GM08714 (cell line): ENCODE data around the gene PCED1A.
"Not testable (repeated sequence)": the region's sequence is repeated elsewhere in the genome, so short reads cannot be mapped to it uniquely, and the experiment has no call there.

Source experiments
- H3K4me3 ChIP-seq: fragments of 200-500 bp; sonication (Bioruptor generic); 2 replicates; pipeline ENCODE4 v1.5.1; 2014; ENCODE audit warnings: mild to moderate bottlenecking, low read length, inconsistent platforms
- ZNF274 ChIP-seq: IDR thresholded peaks from 2 replicates; pipeline ENCODE4 v1.6.1; 2012; ENCODE audit warnings: mild to moderate bottlenecking, low read depth, low read length

Gene PCED1A

GRCh38 chr20:2820896-2821869, 19.3 kb downstream of the PCED1A start:
- no peak for TF ChIP-seq ZNF274
- no peak overlapping the region for H3K4me3 ChIP-seq

DNA sequence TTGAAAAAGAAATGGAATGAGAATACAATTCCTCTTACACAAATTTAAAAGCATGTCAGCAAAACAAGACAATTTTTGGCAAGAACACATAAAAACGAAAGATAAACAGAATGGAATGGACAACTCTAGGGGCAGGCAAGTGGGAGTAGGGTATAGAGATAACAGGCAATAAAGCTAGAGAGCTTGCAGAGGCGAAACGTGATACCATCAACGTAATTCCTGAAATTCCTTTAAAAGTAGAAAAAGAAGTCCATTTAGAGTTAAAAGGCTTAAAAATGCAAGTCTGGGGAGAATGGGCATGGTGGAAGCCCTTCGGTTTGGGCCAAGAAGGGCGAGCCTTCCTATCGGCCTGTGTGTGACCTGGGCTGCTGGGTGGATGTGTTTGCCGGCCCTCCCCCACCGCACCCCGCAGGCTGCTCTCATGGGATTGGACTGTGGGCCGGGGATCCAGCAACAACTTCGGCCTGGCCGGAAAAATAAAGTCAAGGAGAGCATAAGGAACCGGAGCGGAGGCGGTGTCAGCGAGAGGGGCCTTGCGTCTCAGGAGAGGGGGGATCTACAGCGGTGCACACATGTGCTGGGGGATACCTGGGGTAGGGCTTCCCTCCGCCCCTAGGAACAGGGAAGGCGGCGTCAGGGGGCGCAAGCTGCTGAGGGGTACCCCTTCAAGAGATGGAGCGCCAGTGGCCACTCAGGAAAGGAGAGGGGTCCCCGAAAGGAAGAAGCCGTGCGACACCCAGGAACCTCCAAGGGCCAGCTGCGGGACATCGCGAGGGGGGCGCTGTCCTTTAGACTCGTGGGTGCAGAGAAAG, 20.2 kb downstream of the PCED1A start:
- no peak for TF ChIP-seq ZNF274
- no peak overlapping the region for H3K4me3 ChIP-seq

GRCh38 chr20:2817891-2818595, 22.4 kb downstream of the PCED1A start:
- no peak for TF ChIP-seq ZNF274

DNA sequence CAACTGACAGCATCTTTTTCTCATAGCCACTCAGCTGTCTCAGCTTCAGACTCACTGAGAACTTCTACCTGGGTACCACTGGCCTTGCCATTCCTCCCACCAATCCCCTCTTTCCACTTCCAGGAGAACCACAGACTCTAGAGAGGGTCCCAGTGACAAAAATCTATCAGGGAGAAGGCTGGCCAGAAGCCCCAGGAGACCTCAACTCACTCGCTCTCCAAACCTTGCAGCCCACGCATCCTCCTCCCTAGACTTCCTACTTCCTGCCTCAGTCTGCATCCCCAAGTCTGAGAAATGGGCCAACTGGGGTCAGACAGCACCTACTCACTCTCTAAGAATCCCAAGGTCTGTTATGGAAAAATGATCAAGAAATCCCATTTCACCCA, 23.1 kb downstream of the PCED1A start:
- no peak overlapping the region for H3K4me3 ChIP-seq
- no peak for TF ChIP-seq ZNF274

More at GRCh38 chr20:2817891-2818595, 22.4 kb downstream of the PCED1A start:
- H3K4me3 ChIP-seq: no peak overlapping the region

DNA sequence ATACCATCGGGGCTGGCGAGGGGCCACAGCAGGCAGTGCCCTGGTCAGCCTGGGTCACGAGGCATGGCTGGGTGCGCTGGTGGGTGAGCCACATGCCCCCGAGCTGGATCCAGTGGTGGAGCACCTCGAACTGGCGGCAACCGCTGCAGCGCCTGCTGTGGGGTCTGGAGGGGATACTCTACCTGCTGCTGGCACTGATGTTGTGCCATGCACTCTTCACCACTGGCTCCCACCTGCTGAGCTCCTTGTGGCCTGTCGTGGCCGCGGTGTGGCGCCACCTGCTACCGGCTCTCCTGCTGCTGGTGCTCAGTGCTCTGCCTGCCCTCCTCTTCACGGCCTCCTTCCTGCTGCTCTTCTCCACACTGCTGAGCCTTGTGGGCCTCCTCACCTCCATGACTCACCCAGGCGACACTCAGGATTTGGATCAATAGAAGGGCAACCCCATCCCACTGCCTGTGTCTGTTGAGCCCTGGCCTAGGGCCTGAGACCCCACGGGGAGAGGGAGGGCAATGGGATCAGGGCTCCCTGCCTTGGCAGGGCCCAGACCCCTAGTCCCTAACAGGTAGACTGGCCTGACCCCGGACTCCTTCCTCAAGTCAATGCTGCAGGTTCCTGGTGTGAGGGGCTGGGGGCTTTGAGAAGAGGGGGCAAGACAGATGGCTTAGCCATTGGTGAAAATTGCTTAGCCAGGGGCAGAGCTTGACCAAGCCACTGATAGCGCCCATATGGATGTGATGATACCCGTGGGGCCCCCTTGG, 23.7 kb downstream of the PCED1A start:
- no peak overlapping the region for H3K4me3 ChIP-seq
- no peak for TF ChIP-seq ZNF274

GRCh38 chr20:2816030-2816582, 24.3 kb downstream of the PCED1A start, which contains the start of gene TMEM239:
TSS of gene TMEM239 (plus strand) at chr20:2816364. CDS start at chr20:2816555, 191 bp downstream.
- no peak for TF ChIP-seq ZNF274

DNA sequence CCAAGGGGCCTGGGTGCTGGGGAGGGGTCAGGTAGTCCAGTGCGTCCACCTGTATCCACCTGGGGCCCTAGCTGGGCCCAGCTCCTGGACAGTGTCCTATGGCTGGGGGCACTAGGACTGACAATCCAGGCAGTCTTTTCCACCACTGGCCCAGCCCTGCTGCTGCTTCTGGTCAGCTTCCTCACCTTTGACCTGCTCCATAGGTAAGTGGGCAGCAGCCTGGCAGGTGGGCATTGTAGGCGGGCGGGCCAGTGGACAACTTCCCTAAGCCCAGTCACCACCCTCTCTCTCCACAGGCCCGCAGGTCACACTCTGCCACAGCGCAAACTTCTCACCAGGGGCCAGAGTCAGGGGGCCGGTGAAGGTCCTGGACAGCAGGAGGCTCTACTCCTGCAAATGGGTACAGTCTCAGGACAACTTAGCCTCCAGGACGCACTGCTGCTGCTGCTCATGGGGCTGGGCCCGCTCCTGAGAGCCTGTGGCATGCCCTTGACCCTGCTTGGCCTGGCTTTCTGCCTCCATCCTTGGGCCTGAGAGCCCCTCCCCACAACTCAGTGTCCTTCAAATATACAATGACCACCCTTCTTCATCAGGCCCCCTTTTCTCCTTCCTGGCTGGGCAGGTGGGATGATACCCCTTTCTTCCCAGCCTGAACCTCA, 25.1 kb downstream of the PCED1A start:
- TF ChIP-seq ZNF274: no peak
- H3K4me3 ChIP-seq: no peak overlapping the region

More at GRCh38 chr20:2816030-2816582, 24.3 kb downstream of the PCED1A start, which contains the start of gene TMEM239:
- H3K4me3 ChIP-seq: no peak within 1 kb of the TSS

DNA sequence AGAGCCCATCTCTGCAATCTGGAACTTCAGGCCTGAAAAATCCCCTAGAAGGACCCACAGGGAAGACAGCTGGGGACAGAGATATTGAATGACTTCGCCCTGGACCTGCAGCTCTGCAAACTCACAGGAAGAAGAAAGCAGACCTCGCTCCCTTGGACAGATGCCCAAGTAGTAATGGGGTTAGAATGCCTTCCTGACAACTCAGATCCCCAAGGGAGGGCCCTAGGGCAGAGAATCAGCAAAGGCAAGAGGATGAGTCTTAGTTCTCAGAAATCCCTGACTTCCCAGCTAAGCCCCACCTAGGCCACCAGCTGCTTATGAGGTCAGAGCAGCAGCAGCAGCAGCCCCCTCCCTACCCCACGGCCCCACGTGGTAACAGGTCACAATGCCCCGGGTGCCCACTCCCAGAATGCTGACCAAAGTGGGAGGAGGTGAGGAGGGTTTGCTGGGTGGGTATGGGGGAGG, 25.8 kb downstream of the PCED1A start, which contains the start of gene C20orf141:
Gene C20orf141 (plus strand): TSS at position 401 of the 465 bp plus-strand sequence. CDS start 198 bp downstream, outside the sequence.
- H3K4me3 ChIP-seq: no peak within 1 kb of the TSS
- TF ChIP-seq ZNF274: no peak

DNA sequence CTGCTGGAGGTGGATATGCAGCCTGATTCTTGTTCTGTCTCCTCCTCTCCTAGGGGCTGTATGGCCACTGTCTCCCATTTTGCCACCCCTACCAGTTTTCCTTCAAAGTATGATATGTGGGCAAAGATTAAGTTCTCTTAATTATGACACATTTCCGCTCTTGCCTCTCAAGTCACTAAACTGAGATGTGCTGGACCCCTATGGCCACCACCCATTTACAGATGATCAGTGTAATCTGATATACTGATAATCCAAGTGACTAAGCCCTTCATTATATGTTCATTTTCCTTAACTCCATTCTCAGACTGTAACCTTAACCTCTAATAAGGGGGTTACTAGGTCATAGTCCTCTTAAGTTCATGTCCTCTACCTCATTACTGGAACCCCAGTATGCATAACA, 26.4 kb downstream of the PCED1A start:
- TF ChIP-seq ZNF274: no peak
- no peak overlapping the region for H3K4me3 ChIP-seq

DNA sequence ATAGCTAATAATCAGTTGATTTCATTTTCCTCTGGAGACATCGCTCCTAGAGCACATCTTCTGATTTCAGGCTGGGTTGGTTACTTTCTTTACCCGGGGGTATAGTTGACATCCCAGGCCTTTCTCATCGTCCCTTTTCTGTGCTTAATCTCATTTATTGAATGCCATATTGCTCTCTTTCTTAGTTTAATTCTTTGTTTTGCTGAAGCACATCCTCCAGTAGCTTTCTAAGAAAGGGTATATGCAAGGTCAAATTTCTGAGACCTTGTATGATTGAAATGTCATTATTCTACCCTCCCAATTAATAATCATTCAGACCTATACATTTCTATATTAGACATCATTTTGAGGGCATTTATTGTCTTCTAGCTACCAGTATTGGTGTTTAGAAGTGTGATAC, 28.3 kb downstream of the PCED1A start:
- no peak for TF ChIP-seq ZNF274

DNA sequence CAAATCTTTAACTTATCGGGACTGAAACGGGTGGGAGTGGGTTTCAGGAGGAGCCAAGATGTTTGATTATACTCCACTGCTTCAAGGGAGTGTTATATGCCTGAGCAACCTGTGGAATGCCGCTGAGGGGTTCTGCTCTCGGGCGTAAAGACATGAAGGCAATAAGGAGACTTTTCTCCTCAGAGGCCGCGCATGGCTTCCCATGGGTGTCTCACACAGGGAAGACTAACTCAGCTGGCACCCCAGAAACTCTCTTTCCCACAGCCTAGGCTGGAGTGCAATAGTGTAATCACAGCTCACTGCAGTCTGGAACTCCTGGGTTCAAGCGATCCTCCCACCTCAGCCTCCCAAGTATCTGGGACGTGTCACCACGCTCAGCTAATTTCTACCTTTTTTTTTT, 30.8 kb downstream of the PCED1A start:
- no peak overlapping the region for H3K4me3 ChIP-seq
- no peak for TF ChIP-seq ZNF274

More for the DNA sequence above, 28.3 kb downstream of the PCED1A start:
- H3K4me3 ChIP-seq: no peak overlapping the region

DNA sequence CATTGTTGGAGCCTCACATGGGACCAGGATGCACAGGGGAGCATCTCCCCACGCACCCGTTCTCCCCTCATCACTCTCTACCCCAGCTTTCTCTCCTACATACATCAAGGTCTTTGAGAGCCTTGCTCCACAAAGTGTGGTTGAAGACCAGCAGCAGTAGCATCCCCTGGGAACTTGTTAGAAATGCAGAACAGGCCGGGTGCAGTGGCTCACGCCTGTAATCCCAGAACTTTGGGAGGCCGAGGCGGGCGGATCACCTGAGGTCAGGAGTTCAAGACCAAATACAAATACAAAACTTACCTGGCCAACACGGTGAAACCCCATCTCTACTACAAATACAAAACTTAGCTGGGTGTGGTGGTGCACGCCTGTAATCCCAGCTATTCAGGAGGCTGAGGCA, 32.5 kb downstream of the PCED1A start:
- H3K4me3 ChIP-seq: not testable (repeated sequence)
